MCF 10A (cell line): ENCODE measurements around the gene HHIPL2. TPM values are rescaled to one million over a fixed set of nuclear protein-coding genes. Genes with fewer than 3 reads are reported as not detected.

Experiments used
- BruUV-seq: library from RNA; stranded (reverse); fragments of 400-500 nt; replicated peaks from 2 replicates; lab custom pipeline; 2021; lab: Mats Ljungman, UMichigan
- CTCF ChIA-PET: fragments of 300-600 bp; sonication (Branson Sonifier 250); formaldehyde crosslinking; extraction: SDS; loops from one replicate; lab custom pipeline; 2021; ENCODE audit warnings: antibody characterized with exemption, inconsistent platforms; lab: Yijun Ruan, JAX
- POLR2A ChIA-PET: fragments of 300-600, 350-650 bp; sonication (Branson Sonifier 250); formaldehyde crosslinking; extraction: SDS; loops from one replicate; lab custom pipeline; 2020; ENCODE audit warnings: antibody characterized with exemption, inconsistent platforms; lab: Yijun Ruan, JAX
- DNase-seq: peaks from one replicate; pipeline ENCODE4 v3.0.0-alpha.2; 2018; ENCODE audit not compliant: unreplicated experiment
- H3K27ac Mint-ChIP-seq: one replicate; pipeline ENCODE4 v1.8.0; 2022; ENCODE audit warnings: mild to moderate bottlenecking, low read depth, mixed read lengths; ENCODE audit not compliant: unreplicated experiment
- H3K27me3 Mint-ChIP-seq: one replicate; pipeline ENCODE4 v1.8.0; 2022; ENCODE audit warnings: mixed read lengths; ENCODE audit not compliant: insufficient read depth, unreplicated experiment
- H3K36me3 Mint-ChIP-seq: one replicate; pipeline ENCODE4 v1.8.0; 2022; ENCODE audit warnings: mild to moderate bottlenecking, moderate library complexity, mixed read lengths; ENCODE audit not compliant: insufficient read depth, unreplicated experiment
- H3K4me1 Mint-ChIP-seq: one replicate; pipeline ENCODE4 v1.8.0; 2022; ENCODE audit warnings: mixed read lengths; ENCODE audit not compliant: insufficient read depth, unreplicated experiment
- H3K4me3 Mint-ChIP-seq: one replicate; pipeline ENCODE4 v1.8.0; 2022; ENCODE audit warnings: mild to moderate bottlenecking, moderate library complexity, mixed read lengths; ENCODE audit not compliant: unreplicated experiment
- H3K9me3 Mint-ChIP-seq: one replicate; pipeline ENCODE4 v1.8.0; 2022; ENCODE audit warnings: mixed read lengths; ENCODE audit not compliant: unreplicated experiment
- intact Hi-C: fragments of 100-400 bp; cut with micrococcal nuclease; formaldehyde crosslinking; loops from 2 replicates; pipeline ENCODE4 v1.14.1; 2022
- total RNA-seq: library from RNA; stranded (reverse); gene quantifications from 2 replicates; pipeline ENCODE4 v1.2.3, GENCODE V29; 2022
- TF ChIP-seq, protein P1 (sequence below): fragments of 200-600 bp; IDR thresholded peaks from one replicate; pipeline ENCODE4 v1.8.0; 2022; ENCODE audit warnings: antibody characterized with exemption, mild to moderate bottlenecking; ENCODE audit not compliant: unreplicated experiment

The HHIPL2 gene
- total RNA-seq, 1 experiment from 2014 or later: 1.1 TPM

DNA sequence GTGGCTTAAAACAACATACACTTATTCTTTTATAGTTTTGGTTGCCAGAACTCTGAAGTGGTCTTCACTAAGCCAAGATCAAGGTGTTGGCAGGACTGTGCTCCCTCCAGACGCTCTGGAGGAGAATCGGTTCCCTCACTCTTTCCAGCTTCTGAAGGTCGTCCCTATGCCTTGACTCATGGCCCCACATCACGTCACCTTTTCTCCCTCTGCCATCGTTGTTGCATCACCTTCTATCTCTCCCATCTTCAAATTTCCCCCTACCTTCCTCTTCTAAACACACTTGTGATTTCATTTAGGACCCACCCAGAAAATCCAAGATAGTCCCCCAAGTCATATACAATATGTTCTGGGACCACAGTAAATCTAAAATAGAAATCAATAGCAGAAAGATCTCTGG, 12.4 kb downstream of the HHIPL2 start:
- no peaks in the 10 kb centered on the region for H3K27me3 Mint-ChIP-seq
- no peaks in the 10 kb centered on the region for H3K9me3 Mint-ChIP-seq
- TF ChIP-seq, protein P1, sequence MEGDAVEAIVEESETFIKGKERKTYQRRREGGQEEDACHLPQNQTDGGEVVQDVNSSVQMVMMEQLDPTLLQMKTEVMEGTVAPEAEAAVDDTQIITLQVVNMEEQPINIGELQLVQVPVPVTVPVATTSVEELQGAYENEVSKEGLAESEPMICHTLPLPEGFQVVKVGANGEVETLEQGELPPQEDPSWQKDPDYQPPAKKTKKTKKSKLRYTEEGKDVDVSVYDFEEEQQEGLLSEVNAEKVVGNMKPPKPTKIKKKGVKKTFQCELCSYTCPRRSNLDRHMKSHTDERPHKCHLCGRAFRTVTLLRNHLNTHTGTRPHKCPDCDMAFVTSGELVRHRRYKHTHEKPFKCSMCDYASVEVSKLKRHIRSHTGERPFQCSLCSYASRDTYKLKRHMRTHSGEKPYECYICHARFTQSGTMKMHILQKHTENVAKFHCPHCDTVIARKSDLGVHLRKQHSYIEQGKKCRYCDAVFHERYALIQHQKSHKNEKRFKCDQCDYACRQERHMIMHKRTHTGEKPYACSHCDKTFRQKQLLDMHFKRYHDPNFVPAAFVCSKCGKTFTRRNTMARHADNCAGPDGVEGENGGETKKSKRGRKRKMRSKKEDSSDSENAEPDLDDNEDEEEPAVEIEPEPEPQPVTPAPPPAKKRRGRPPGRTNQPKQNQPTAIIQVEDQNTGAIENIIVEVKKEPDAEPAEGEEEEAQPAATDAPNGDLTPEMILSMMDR: no peak
- peaks cover 2% of the 10 kb centered on the region for H3K36me3 Mint-ChIP-seq
- no peak overlapping the region for H3K4me3 Mint-ChIP-seq
- ChIA-PET POLR2A (interaction anchor here (3.3 kb wide), 1 partner anchor 11 kb away, joined by 19 read pairs; no protein-coding TSS in a partner anchor), CTCF (no interaction called here)
- intact Hi-C loops: no loop called here
- no peak for DNase-seq
- H3K27ac Mint-ChIP-seq: no peak overlapping the region
- H3K4me1 Mint-ChIP-seq: no peaks in the 10 kb centered on the region
- BruUV-seq: no TSS peak

DNA sequence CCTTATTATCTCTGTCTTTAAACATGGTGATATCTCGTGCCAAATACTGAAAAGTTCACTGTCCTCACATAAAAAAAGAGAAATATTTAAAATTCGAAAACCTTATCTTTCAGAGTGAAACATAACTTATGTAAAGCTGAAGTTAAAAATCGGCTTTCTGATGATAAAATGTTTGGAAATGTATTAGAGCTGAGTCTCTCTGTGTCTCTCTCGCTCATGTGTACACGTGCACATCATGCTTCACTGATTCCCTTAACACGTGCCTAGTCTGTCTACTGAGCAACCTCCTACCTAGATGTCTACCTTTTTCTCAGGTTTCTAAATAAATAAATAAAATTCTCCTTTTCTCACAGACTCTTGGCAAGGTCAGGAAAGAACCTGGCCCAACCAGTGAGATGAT, 17.1 kb downstream of the HHIPL2 start:
- Mint-ChIP-seq H3K27me3 (no peaks in the 10 kb centered on the region), H3K4me1 (no peaks in the 10 kb centered on the region), H3K36me3 (peaks cover 7% of the 10 kb centered on the region), H3K9me3 (peaks cover 8% of the 10 kb centered on the region), H3K27ac (no peak overlapping the region), H3K4me3 (no peak overlapping the region)
- no TSS peak for BruUV-seq
- DNase-seq: no peak
- intact Hi-C loops: no loop called here
- CTCF ChIA-PET: interaction anchor here (0.6 kb wide), 1 partner anchor 94 kb away, joined by 3 read pairs; no protein-coding TSS in a partner anchor
- TF ChIP-seq, protein P1: no peak
- POLR2A ChIA-PET: interaction anchor here (0.6 kb wide), 1 partner anchor 9 kb away, joined by 3 read pairs; no protein-coding TSS in a partner anchor

DNA sequence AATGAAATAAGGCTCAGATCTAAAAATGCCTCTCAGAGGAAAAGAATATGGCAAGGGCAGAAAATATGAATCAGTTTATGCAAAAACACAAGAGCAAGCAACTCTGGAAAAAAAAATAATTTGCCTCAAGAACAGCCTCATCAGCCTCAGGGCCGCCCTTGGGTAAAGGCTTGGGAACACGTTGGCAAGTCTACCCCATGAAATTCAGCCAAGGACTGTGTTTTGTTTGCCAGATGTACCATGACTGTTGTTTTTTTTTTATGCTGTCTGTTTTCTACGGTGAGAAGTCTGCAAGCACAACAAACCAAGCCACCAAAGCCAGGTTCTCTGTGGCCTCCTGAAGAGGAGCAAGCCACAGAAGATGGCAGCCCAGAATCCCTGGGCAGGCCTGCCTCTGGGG, 18.0 kb downstream of the HHIPL2 start:
- ChIA-PET CTCF (no interaction called here), POLR2A (no interaction called here)
- no peaks in the 10 kb centered on the region for H3K27me3 Mint-ChIP-seq
- no TSS peak for BruUV-seq
- peaks cover 8% of the 10 kb centered on the region for H3K9me3 Mint-ChIP-seq
- TF ChIP-seq, protein P1: no peak
- DNase-seq: no peak
- H3K4me3 Mint-ChIP-seq: no peak overlapping the region
- H3K27ac Mint-ChIP-seq: no peak overlapping the region
- H3K4me1 Mint-ChIP-seq: no peaks in the 10 kb centered on the region
- intact Hi-C loops: no loop called here
- H3K36me3 Mint-ChIP-seq: peaks cover 7% of the 10 kb centered on the region

DNA sequence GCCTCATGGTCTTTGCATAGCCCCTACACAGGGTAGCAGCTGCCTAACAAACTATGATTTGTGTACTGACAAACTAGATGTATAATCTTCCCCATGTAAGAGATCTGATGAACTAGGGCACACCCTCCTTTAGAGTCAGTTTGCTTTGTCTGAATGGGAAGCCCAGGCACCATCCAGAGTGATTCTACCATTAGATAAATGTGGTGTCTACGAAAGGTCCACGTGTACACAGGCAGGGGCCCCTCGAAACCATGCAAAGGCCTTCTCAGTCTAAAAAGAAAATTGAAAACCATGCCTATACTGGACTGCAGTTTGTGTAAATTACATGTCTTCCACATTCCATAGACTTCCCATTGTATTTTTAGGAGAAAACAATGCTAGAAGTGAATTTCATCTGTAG, 18.7 kb downstream of the HHIPL2 start:
- CTCF ChIA-PET: interaction anchor here (0.7 to 1.1 kb wide), 2 partner anchors 12 to 65 kb away, joined by 5 read pairs; no protein-coding TSS in a partner anchor
- Mint-ChIP-seq H3K36me3 (peaks cover 7% of the 10 kb centered on the region), H3K4me1 (no peaks in the 10 kb centered on the region), H3K27me3 (no peaks in the 10 kb centered on the region), H3K9me3 (peaks cover 8% of the 10 kb centered on the region), H3K4me3 (no peak overlapping the region), H3K27ac (no peak overlapping the region)
- intact Hi-C loops: no loop called here
- POLR2A ChIA-PET: interaction anchor here (0.6 to 2.7 kb wide), 3 partner anchors 8 to 1875 kb away, joined by 3 to 8 read pairs (median 4); no protein-coding TSS in a partner anchor
- no peak for DNase-seq
- no TSS peak for BruUV-seq
- TF ChIP-seq, protein P1: no peak
